AG04450 (cell line): ENCODE data around the gene NSD2. TPM values are rescaled to one million over a fixed set of nuclear protein-coding genes. Genes with fewer than 3 reads are reported as not detected.

Experiments
- CTCF ChIA-PET: fragments of 300-600, 350-600 bp; formaldehyde crosslinking; extraction: SDS; loops from one replicate; lab custom pipeline; 2022; ENCODE audit warnings: antibody characterized with exemption, inconsistent platforms; lab: Charles Lee
- POLR2A ChIA-PET: fragments of 350-600 bp; formaldehyde crosslinking; extraction: SDS; loops from one replicate; lab custom pipeline; 2021; ENCODE audit warnings: antibody characterized with exemption, inconsistent platforms; lab: Yijun Ruan, JAX
- DNase-seq: peaks from one replicate; pipeline ENCODE4 v3.0.0-alpha.2; 2011; ENCODE audit warnings: low read depth, low spot score
- H3K27ac ChIP-seq: one replicate; pipeline ENCODE4 v1.5.1; 2012; ENCODE audit warnings: low read depth, low read length, control low read depth
- H3K27me3 ChIP-seq: one replicate; pipeline ENCODE4 v1.6.0; 2012; ENCODE audit warnings: low read length; ENCODE audit not compliant: control insufficient read depth, insufficient read depth
- H3K4me3 ChIP-seq: 2 replicates; pipeline ENCODE4 v1.5.1; 2011; ENCODE audit warnings: mild to moderate bottlenecking, low read depth, low read length, control low read depth
- H3K9me3 ChIP-seq: 2 replicates; pipeline ENCODE4 v1.5.1; 2012; ENCODE audit warnings: low read length; ENCODE audit not compliant: control insufficient read depth, insufficient read depth
- polyA plus RNA-seq: library from polyadenylated mRNA; depleted of rRNA; stranded (reverse); fragments of >200 nt; gene quantifications from 2 replicates; pipeline ENCODE4 v1.2.3, GENCODE V29; 2011
- TF ChIP-seq, protein P1 (sequence below): IDR thresholded peaks from 2 replicates; pipeline ENCODE4 v1.5.1; 2011; ENCODE audit warnings: low read depth, low read length, control low read depth, inconsistent platforms

The NSD2 gene
- polyA plus RNA-seq, 1 experiment = 26.4 TPM

- no peak overlapping the region for H3K4me3 ChIP-seq
- no peak for DNase-seq
- CTCF ChIA-PET = interaction anchor here (3.0 kb wide), 1 partner anchor 17 kb away, joined by 12 read pairs; no protein-coding TSS in a partner anchor
Measured at GRCh38 chr4:1882850-1883271, 11.7 kb downstream of the NSD2 start.

DNA sequence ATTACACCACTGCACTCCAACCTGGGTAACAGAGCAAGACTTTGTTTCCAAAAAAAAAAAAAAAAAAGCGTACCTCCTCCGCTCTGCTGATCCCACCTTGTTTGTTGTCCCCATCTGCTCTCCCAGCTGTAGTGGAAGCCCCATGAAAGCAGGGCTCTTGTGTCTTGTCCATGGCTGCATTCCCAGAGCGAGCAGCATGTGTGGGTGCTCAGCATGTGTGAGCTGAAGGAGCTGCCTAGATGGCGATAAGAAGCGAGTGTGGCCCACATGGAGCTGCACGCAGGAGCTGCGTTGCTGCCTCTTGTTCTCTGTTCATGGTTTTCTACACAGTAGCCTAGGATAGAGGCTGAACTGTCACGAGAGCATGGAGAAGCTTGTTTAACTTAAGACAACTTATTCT is 12.4 kb downstream of the NSD2 start:
- ChIA-PET POLR2A (no interaction called here), CTCF (interaction anchor here (0.6 to 1.0 kb wide), 3 partner anchors 10 to 29 kb away, joined by 3 to 7 read pairs (median 4); no protein-coding TSS in a partner anchor)
- Histone ChIP-seq H3K4me3 (no peak overlapping the region), H3K27me3 (no peaks in the 10 kb centered on the region), H3K9me3 (peaks cover 6% of the 10 kb centered on the region; the same call in 1 of the 2 replicates), H3K27ac (no peak overlapping the region)
- no peak for DNase-seq
- TF ChIP-seq, protein P1, sequence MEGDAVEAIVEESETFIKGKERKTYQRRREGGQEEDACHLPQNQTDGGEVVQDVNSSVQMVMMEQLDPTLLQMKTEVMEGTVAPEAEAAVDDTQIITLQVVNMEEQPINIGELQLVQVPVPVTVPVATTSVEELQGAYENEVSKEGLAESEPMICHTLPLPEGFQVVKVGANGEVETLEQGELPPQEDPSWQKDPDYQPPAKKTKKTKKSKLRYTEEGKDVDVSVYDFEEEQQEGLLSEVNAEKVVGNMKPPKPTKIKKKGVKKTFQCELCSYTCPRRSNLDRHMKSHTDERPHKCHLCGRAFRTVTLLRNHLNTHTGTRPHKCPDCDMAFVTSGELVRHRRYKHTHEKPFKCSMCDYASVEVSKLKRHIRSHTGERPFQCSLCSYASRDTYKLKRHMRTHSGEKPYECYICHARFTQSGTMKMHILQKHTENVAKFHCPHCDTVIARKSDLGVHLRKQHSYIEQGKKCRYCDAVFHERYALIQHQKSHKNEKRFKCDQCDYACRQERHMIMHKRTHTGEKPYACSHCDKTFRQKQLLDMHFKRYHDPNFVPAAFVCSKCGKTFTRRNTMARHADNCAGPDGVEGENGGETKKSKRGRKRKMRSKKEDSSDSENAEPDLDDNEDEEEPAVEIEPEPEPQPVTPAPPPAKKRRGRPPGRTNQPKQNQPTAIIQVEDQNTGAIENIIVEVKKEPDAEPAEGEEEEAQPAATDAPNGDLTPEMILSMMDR = no peak

More at GRCh38 chr4:1882850-1883271, 11.7 kb downstream of the NSD2 start:
- POLR2A ChIA-PET = no interaction called here
- Histone ChIP-seq H3K9me3 (peaks cover 6% of the 10 kb centered on the region; the same call in 1 of the 2 replicates), H3K27ac (no peak overlapping the region), H3K27me3 (no peaks in the 10 kb centered on the region)
- TF ChIP-seq, protein P1 = no peak

- DNase-seq = no peak
- TF ChIP-seq, protein P1 = no peak
- CTCF ChIA-PET = interaction anchor here (3.1 kb wide), 1 partner anchor 14 kb away, joined by 20 read pairs; no protein-coding TSS in a partner anchor
- peaks cover 6% of the 10 kb centered on the region; the same call in 1 of the 2 replicates for H3K9me3 ChIP-seq
- no peak overlapping the region for H3K4me3 ChIP-seq
- H3K27me3 ChIP-seq = no peaks in the 10 kb centered on the region
- POLR2A ChIA-PET = no interaction called here
- H3K27ac ChIP-seq = no peak overlapping the region
Measured at GRCh38 chr4:1885414-1885813, 14.2 kb downstream of the NSD2 start.

GRCh38 chr4:1887052-1887451 is 15.9 kb downstream of the NSD2 start:
- CTCF ChIA-PET = interaction anchor here (1.4 to 3.1 kb wide), 2 partner anchors 13 to 194 kb away, joined by 3 to 20 read pairs; no protein-coding TSS in a partner anchor
- DNase-seq = no peak
- Histone ChIP-seq H3K9me3 (peaks cover 6% of the 10 kb centered on the region; the same call in 1 of the 2 replicates), H3K27me3 (no peaks in the 10 kb centered on the region), H3K4me3 (no peak overlapping the region), H3K27ac (peak overlapping the region; percentile 0)
- TF ChIP-seq, protein P1 = no peak
- POLR2A ChIA-PET = no interaction called here

- DNase-seq = no peak
- TF ChIP-seq, protein P1 = no peak
- ChIA-PET POLR2A (no interaction called here), CTCF (interaction anchor here (0.6 to 3.5 kb wide), 4 partner anchors 8 to 143 kb away, joined by 4 to 23 read pairs (median 6); no protein-coding TSS in a partner anchor)
- no peak overlapping the region for H3K4me3 ChIP-seq
- H3K27me3 ChIP-seq = no peaks in the 10 kb centered on the region
- H3K27ac ChIP-seq = no peak overlapping the region
- H3K9me3 ChIP-seq = peaks cover 6% of the 10 kb centered on the region; the same call in 1 of the 2 replicates
Measured at GRCh38 chr4:1890979-1891570, 19.9 kb downstream of the NSD2 start.
